SKM-1 treated with dmso at 0.1 percent for 144 hours (cell line): ENCODE measurements around the gene GSTP1.

ENCODE experiments used
- DNase-seq: peaks from one replicate; lab custom pipeline; 2025; ENCODE audit not compliant: unreplicated experiment; lab: John Stamatoyannopoulos, UW

The GSTP1 gene

DNA sequence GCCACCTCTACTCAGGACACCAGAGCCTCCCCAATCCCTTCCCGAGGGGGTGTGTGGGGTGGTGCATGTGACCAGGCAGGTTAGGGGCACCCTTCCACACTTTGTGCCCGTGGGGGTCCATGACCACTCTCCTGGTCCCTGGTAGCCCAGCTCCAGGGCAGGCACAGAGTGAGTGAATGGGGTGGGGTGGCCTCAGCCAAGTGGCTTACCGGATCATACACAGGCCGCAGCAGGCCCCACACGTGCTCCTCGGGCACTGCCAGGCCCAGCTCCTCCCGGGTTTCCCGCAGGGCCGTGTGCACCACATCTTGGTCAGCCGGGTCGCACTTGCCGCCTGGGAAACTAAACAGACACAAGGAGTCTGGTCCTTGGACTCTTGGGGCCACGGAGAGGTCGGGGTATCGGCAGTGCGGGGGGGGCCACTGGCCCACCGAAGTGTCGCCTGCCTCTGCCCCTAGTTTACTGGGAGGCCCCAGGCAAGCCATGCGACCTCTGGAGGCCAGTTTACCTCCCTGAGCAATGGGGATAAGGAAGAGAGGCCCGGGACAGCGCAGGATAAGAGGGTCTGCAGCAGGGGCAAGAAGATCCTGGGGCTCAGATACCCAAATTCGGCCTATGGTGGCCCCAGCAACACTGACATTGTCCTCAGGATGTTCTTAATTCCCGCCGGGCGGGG lies 45.2 kb downstream of the GSTP1 start:
- DNase-seq = no peak

DNA sequence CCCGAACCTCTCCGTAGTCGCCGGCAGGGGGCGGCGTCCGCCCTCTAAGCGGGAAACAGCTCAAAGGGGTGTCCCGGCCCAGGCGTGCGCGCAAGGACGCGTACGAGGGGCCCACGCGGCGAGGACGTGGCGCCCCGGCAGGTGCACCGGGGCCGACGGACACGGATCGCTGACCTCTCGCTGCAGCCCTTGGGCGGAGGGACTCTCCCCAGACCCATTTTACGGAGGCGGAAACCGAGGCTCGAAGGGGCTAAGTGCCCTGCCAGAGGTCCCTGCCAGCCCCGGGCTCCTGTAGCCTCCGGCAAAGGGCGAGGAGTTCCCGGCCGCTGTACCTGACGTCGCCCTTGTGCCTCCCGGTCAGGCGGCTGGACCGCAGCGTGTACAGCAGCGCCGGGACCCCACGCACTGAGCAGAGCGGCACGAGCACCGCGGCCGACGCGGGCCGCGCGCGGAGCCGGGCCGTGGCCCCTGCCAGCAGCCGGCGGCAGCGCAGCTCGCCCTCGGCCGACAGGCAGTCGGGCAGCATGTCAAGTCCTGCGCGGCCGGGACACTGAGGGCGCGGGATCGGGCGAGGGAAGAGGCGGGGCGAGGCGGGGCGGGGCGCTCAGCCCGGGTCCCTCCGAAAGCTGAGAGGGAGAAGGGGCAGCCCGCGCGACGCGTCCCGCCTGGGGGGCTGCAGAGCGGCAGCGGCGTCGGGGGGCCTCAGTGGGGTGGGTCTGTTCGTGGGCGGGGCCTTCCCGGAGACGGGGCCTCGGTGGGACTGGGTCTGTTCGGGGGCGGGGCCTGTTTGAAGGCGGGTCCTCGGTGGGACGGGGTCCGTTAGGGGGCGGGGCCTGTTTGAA lies 46.0 kb downstream of the GSTP1 start, which contains the start of gene NUDT8:
Gene NUDT8, minus strand, starts transcription at position 552 of the 842 bp plus-strand sequence. Its CDS starts 26 bp downstream, at position 526.
- peak; percentile 81 for DNase-seq

DNA sequence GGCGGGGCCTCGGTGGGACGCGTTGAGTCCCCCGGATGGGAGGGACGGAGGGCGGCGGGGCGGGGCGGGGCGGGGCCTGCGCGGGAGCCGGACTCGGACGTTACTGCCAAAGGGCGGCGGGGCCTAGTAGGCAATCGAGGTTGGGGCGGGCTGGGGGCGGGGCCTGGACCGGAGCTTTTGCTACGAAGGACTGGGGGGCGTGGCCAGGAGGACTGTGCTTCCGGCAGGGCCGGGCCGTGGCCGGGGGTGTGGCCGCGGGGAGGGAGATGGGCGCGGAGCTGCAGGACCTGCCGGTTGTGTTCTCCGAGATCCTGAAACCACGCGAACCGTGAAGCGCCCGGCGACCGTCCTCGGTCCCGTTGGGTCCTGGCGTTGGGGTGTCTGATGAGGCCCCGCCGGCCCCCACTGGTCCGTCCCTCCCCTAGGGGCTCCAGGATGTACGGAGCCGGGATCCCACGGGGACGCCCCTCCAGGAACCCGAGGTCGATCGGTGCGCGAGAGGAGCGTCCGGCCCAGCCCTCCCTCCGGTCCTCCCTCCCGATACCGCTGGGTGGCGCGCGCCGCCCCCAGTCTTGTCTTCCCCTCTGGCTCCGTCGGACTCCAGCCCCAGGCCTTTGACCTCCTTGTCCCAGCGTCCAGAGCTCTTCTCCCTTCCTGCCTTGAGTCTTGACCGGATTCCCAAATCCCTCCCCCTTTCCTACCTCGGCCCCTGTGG lies 46.8 kb downstream of the GSTP1 start:
- DNase-seq = peak; percentile 96

DNA sequence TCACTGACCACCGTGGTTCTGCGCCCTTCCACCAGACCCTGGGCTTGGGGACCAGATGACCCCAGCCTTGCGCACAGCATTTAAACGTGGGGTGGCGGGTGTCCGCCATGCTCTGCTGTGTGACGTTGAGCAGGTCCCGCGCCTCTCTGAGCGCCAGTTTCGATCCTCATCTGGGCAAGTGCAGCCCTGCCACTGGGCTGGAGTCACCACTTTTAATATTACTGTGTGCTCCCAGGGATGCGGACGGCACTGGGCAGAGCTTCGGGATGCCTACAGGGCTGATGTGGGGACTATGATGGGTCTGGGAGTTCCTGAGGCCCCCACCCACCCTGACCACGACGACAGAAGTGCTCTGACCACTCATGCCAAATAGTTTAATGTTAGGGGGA lies 47.3 kb downstream of the GSTP1 start:
- DNase-seq = no peak

DNA sequence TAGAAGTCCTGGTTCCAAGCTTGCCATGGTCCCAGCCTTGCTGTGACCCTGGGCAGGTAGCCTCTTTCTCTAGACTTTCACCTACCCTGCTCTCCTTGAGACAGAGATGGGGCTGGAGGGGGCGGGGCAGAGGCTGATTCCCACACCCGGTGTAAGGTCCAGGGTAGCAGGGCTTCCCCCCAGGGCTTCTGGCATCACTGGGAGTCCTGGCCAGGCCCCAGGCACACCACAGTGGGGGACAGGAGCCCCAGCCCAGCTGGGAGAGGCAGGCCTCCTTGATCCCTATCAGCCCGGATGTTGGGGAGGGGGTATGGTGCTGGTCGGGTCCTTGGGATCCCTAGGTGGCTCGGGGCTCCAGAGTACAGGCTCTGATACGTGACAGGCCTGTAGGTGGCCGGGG lies 47.8 kb downstream of the GSTP1 start:
- DNase-seq = no peak

DNA sequence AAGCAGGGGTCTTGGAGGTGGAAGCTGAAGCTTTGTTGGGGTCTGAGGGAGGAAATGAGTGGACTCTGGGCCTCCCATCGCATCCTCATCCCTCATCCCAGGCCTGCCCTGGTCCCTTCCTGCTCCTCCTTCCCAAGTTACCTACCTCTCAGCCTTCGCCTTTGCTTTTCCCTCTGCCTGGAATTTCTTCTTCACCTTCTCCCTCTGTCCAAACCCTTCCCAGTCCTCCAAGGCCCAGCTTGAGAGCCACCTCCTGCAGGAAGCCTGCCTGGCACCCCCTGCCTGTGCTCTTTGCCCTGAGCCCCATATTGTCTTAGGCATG lies 48.2 kb downstream of the GSTP1 start:
- DNase-seq = no peak

DNA sequence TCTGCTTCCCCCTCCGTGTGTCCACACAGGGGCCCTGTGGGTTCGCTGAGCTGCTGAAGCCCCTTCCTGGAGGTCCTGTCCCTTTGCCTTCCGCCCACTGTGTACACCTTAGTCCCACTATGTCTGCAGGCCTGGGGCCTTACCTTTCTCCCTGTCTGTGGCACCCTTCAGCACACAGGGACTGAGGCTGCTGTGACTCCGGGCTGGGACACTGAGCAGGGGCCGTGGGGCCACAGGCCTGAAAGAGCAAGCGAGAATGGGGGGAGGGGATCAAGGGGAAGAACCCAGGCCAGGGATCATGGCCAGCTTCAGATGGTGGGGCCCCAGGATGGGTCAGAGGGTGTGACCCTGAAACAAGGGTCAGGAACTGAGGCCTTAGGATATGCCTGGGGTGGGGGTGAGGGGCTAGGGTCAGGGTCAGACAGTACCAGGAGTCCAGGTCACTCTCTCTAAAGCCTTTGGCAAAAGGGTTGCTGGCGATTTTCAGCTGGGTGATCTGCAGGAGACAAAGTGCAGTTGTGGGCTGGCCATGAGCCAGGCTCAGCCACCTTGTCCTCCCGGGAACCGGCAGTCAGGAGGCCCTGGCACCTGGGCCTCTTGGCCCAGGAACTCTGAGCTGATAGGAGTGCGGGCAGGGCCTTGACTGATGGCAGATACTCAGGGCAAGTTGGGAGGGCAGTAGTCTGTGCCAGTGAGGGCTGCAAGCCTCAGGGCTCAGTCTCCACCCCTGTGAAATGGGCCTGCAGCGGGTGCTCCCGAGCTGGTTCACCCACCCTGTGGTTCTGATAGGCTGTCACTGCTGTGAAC lies 48.8 kb downstream of the GSTP1 start:
- DNase-seq = no peak

DNA sequence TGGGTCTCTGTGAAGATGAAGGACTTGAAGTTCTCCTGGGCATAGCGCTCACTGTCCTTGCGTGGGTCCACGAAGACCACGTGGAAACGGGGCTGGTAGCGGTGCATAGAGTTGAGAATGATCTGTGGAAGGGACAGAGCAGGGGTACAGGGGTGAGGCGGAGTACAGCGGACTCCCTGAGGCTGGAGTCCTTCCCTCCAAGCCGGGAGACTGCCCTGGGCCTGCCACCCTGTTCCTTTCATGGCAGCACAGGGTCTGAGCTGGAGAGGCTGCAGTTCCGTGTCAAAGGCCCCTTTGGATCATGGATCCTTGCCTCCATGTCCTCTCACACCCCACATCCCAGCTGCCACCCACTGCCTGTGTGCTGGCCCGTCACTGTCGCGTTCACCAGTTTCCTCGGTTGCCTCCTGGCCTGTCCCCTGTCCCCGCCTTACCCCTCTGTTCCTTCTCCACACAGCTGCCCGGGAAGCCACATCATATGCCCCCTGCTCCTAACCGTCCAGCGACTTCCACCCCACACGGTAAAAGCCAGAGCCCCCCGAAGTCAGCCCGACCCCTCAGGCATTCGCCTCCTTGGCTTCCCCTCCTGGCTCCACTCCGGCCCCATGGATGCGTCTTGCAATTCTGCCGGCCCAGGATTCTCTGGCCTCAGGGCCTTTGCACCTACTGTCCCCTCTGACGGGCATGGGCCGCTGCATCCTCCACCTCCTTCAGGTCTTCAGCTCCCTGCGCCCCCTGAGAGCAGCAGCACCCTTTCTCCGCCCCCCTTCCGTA lies 49.6 kb downstream of the GSTP1 start:
- DNase-seq = no peak

DNA sequence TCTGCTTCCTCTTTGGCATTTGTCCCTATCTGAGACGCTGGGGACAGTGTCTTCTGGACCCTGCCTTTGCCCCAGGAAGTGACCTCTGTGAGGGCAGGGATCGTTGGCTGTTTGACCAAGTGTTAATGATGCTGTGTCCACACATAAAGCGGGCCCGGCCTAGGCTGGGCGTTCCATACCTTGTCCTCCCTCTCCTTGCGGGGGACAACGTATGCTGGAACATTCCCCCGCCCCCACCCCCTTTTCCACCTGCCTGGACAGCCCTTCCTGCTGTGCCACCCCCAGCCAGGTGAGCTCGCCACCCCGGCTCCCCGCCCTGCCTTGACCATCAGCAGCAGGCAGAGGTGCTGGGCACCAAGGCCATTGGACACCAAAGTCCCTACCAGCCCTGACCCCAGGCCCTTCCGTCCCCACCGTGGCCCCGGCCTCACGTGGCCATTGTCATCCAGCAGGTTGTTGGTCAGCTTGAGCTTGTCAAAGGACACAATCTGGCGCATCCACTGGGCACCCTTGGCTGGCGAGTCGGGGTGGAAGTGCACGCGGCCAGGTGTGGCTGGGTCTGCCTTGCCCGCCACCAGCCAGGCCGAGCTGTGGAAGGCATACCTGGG lies 50.2 kb downstream of the GSTP1 start:
- DNase-seq = no peak

DNA sequence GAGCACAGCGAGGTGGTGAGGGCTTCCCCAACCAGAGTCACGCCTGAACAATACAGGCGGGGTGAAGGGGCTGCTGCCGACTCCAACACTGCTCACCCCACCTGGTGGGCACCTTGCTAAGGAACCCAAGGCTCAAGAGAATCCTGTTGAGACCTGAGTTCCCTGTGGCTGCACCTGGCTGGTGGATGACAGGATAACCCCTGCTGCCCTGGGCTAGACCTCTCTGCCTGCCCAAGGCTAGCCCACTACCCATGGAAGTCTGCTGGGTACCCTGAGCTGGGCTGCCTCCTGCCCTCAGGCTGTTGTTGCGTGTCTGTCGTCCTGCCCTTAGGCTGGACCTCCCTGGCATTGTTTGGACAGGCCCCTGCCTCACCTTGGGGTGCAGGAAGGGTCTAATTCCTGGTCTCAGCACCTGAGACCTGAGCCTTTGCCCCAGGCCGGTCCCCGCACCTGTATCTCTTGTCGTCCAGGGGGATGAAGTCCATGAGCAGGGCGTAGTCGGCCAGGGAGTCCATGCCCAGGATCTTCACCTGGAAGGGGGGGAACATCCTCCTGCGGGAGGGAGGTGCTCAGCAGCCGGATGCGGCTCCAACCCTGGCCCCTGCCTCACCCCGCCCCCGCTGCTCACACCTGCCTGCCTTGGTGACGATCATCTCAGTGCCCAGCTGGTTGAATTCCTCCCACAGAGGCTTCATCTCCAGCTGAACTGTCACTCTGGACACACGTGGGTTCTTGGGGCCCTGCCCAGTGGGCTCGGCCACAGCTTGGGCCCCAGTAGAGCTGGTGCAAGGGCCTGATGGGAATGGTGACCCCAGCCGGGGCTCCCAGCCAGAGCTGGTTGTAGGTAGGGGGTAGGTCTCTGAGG lies 51.0 kb downstream of the GSTP1 start:
- no peak for DNase-seq

DNA sequence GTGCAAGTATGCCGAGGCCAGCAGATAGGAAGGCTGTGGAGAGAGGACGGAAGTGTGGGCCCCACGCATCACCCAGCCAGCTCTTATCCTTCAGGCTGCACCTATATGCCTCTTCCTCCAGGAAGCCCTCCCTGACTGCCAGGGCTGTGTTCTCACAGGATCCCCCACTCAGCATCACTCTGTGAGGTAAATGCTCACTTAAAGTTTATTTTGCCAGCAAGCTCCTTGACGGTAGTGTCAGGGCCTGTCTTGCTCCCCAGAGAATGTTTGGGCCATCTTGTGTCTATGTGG lies 51.6 kb downstream of the GSTP1 start:
- no peak for DNase-seq
